Ishikawa (cell line): ENCODE measurements around the gene LTB4R2.

Source experiments
- CEBPB ChIP-seq: IDR thresholded peaks from 2 replicates; pipeline ENCODE4 v1.6.1; 2012
- CREB1 ChIP-seq: IDR thresholded peaks from 2 replicates; pipeline ENCODE4 v1.6.1; 2012; ENCODE audit warnings: low read depth
- EGR1 ChIP-seq: IDR thresholded peaks from 2 replicates; pipeline ENCODE4 v1.6.1; 2012
- EP300 ChIP-seq: IDR thresholded peaks from 2 replicates; pipeline ENCODE4 v1.6.1; 2012; ENCODE audit warnings: borderline replicate concordance
- FOXM1 ChIP-seq: IDR thresholded peaks from 2 replicates; pipeline ENCODE4 v1.6.1; 2012; ENCODE audit warnings: low read depth, borderline replicate concordance
- NFIC ChIP-seq: IDR thresholded peaks from 2 replicates; pipeline ENCODE4 v1.6.1; 2012
- RAD21 ChIP-seq: IDR thresholded peaks from 2 replicates; pipeline ENCODE4 v1.6.1; 2012; ENCODE audit warnings: low read depth
- TAF1 ChIP-seq: IDR thresholded peaks from 2 replicates; pipeline ENCODE4 v1.6.1; 2012; ENCODE audit warnings: low read depth, mild to moderate bottlenecking
- TCF12 ChIP-seq: IDR thresholded peaks from 2 replicates; pipeline ENCODE4 v1.6.1; 2012; ENCODE audit warnings: low read depth
- TEAD4 ChIP-seq: IDR thresholded peaks from 2 replicates; pipeline ENCODE4 v1.6.1; 2012
- YY1 ChIP-seq: IDR thresholded peaks from 2 replicates; pipeline ENCODE4 v1.6.1; 2012; ENCODE audit warnings: low read depth
- ZBTB7A ChIP-seq: IDR thresholded peaks from 2 replicates; pipeline ENCODE4 v1.6.1; 2012; ENCODE audit warnings: low read depth
- TF ChIP-seq, protein P1 (sequence below): IDR thresholded peaks from 2 replicates; pipeline ENCODE4 v1.6.1; 2012
- TF ChIP-seq, protein P2 (sequence below): IDR thresholded peaks from 2 replicates; pipeline ENCODE4 v1.6.1; 2012
- TF ChIP-seq, protein P3 (sequence below): IDR thresholded peaks from 2 replicates; pipeline ENCODE4 v1.6.1; 2012; ENCODE audit warnings: low read depth, mild to moderate bottlenecking

Gene LTB4R2

DNA sequence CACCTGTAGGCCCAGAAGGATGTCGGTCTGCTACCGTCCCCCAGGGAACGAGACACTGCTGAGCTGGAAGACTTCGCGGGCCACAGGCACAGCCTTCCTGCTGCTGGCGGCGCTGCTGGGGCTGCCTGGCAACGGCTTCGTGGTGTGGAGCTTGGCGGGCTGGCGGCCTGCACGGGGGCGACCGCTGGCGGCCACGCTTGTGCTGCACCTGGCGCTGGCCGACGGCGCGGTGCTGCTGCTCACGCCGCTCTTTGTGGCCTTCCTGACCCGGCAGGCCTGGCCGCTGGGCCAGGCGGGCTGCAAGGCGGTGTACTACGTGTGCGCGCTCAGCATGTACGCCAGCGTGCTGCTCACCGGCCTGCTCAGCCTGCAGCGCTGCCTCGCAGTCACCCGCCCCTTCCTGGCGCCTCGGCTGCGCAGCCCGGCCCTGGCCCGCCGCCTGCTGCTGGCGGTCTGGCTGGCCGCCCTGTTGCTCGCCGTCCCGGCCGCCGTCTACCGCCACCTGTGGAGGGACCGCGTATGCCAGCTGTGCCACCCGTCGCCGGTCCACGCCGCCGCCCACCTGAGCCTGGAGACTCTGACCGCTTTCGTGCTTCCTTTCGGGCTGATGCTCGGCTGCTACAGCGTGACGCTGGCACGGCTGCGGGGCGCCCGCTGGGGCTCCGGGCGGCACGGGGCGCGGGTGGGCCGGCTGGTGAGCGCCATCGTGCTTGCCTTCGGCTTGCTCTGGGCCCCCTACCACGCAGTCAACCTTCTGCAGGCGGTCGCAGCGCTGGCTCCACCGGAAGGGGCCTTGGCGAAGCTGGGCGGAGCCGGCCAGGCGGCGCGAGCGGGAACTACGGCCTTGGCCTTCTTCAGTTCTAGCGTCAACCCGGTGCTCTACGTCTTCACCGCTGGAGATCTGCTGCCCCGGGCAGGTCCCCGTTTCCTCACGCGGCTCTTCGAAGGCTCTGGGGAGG lies 985 bp downstream of the LTB4R2 start, which contains the start of gene LTB4R:
TSS of gene LTB4R (plus strand) at position 857 of the 959 bp plus-strand sequence. CDS start 4,150 bp downstream, outside the sequence.
- no peak for TF ChIP-seq FOXM1
- TF ChIP-seq EGR1 = no peak
- TF ChIP-seq, protein P1, sequence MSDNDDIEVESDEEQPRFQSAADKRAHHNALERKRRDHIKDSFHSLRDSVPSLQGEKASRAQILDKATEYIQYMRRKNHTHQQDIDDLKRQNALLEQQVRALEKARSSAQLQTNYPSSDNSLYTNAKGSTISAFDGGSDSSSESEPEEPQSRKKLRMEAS = no peak
- TF ChIP-seq YY1 = no peak
- no peak for TF ChIP-seq TAF1
- TF ChIP-seq TEAD4 = no peak
- no peak for TF ChIP-seq RAD21
- TF ChIP-seq NFIC = no peak
- TF ChIP-seq, protein P2, sequence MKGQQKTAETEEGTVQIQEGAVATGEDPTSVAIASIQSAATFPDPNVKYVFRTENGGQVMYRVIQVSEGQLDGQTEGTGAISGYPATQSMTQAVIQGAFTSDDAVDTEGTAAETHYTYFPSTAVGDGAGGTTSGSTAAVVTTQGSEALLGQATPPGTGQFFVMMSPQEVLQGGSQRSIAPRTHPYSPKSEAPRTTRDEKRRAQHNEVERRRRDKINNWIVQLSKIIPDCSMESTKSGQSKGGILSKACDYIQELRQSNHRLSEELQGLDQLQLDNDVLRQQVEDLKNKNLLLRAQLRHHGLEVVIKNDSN = no peak
- TF ChIP-seq ZBTB7A = no peak
- no peak for TF ChIP-seq TCF12
- TF ChIP-seq CEBPB = no peak
- TF ChIP-seq EP300 = no peak
- TF ChIP-seq, protein P3, sequence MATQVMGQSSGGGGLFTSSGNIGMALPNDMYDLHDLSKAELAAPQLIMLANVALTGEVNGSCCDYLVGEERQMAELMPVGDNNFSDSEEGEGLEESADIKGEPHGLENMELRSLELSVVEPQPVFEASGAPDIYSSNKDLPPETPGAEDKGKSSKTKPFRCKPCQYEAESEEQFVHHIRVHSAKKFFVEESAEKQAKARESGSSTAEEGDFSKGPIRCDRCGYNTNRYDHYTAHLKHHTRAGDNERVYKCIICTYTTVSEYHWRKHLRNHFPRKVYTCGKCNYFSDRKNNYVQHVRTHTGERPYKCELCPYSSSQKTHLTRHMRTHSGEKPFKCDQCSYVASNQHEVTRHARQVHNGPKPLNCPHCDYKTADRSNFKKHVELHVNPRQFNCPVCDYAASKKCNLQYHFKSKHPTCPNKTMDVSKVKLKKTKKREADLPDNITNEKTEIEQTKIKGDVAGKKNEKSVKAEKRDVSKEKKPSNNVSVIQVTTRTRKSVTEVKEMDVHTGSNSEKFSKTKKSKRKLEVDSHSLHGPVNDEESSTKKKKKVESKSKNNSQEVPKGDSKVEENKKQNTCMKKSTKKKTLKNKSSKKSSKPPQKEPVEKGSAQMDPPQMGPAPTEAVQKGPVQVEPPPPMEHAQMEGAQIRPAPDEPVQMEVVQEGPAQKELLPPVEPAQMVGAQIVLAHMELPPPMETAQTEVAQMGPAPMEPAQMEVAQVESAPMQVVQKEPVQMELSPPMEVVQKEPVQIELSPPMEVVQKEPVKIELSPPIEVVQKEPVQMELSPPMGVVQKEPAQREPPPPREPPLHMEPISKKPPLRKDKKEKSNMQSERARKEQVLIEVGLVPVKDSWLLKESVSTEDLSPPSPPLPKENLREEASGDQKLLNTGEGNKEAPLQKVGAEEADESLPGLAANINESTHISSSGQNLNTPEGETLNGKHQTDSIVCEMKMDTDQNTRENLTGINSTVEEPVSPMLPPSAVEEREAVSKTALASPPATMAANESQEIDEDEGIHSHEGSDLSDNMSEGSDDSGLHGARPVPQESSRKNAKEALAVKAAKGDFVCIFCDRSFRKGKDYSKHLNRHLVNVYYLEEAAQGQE = no peak
- TF ChIP-seq CREB1 = no peak

DNA sequence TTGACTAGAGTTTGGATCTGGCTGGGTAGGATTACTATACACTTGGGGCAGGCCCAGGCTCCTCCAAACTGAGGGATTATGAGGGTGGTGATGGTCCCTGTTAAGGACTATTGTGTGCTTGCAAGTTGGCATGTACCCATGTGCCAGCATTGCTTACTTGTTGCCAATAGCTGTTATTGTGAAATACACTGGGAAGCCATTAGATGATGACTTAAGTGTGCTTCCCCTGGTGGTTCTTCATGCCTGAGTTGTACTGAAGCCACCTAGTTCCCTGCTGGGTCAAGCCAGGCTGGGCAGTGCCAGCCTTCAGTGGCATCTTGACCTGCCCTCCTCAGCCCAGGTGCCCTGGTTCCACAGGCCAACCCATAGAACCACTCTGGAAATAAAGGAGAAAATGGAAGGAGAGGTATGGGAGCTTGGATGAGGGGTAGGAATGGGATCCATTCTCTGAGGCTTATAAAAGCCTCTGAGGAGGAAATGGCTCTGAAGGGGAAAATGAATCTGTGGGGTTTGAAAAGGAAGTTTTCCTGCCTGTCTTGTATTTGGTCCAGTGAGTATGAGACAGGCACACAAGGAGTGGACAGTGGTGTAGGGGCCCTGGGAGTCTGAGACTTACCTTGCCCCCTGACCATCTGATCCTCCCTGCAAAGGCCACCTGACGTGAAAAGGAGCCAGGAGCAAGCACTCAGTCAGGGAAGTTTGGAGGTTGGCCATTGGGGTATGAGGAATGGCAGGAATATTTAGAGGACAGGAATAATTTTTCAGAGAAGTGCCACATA lies 2.1 kb downstream of the LTB4R2 start:
- TF ChIP-seq YY1 = no peak
- no peak for TF ChIP-seq CEBPB
- no peak for TF ChIP-seq TAF1
- no peak for TF ChIP-seq RAD21
- TF ChIP-seq, protein P2 = no peak
- no peak for TF ChIP-seq TEAD4
- no peak for TF ChIP-seq NFIC

DNA sequence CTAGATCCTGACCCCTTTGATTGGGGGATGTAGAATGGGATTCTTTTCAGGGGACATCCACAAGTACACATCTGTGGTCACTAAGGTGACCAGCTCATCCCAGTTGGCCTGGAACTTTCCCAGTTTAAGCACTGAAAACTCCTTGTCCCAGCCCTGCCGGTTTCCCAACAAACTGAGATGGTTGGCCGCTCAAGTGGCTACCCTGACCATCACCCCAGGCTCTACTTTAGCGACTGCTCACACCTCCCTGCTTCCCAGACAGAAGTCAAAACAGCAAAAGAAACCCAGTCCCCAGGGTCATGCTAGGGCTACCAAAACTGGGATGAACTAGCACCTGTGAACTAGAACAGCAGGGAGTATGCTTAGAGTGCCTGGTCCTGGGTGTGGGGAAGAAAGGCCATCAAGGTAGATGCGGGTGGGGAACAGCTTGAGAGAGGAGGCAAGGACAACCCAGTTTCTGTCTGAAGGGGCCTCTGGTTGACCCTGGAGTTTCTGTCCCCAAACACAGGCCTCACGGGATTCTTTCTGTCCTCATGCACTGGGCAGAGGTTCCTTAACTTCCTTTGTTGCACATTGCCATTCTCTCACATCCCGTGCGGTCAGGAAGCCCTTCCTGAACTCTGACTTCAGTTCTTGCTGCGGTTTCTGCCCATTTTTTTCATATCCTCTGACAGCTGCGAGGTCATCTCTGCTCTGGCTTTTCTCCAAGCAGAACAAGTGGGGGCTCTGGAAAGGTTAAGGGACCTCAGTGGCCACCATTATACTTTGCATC lies 3.0 kb downstream of the LTB4R2 start:
- TF ChIP-seq, protein P2 = no peak
- TF ChIP-seq, protein P3 = no peak
- TF ChIP-seq TEAD4 (no peak), CREB1 (no peak), TAF1 (no peak), ZBTB7A (no peak), EGR1 (no peak), TCF12 (no peak)
- TF ChIP-seq, protein P1 = no peak

DNA sequence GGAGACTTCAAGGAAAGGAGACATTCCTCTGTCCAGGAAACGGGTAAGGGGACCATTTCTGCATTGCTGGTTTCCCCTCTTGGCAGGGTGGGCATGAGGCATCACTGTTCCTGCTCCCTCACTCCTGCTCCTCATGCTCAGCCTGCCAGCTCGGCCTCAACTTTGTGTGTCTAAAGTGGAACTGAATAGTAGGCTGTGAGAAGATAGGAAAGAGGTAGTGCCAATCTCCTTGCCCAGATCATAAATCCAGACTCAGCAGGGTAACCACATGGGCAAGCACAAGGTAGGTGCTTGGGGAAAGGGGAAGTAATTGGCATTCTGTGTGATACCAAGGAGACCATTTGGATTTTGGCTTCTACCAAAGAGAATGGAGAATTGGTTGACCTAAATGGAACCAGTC lies 4.0 kb downstream of the LTB4R2 start:
- no peak for TF ChIP-seq CREB1
- no peak for TF ChIP-seq TEAD4
- TF ChIP-seq, protein P3 = no peak
- no peak for TF ChIP-seq FOXM1
